Activated naive CD4-positive, alpha-beta T cell treated with anti-CD3 and anti-CD28 coated beads, Interleukin-2, amount 10 ng/mL, durations not matched to agents 7 days and 5 days (primary cell): ENCODE results near the gene ACVR1.
"Not testable (repeated sequence)": the region's sequence is repeated elsewhere in the genome, so short reads cannot be mapped to it uniquely, and the experiment has no call there.

Source experiments
- CTCF ChIA-PET: fragments of 350-600 bp; sonication (Branson Sonifier 250); formaldehyde crosslinking; loops from one replicate; lab custom pipeline; 2021; ENCODE audit warnings: antibody characterized with exemption; lab: Charles Lee
- DNase-seq: peaks from one replicate; pipeline ENCODE4 v3.0.0-alpha.2; 2020
- H3K27ac Mint-ChIP-seq: one replicate; pipeline ENCODE4 v1.8.0; 2021; ENCODE audit warnings: mild to moderate bottlenecking, moderate library complexity, mixed read lengths
- H3K27me3 Mint-ChIP-seq: one replicate; pipeline ENCODE4 v1.8.0; 2021; ENCODE audit warnings: mild to moderate bottlenecking, mixed read lengths
- H3K36me3 Mint-ChIP-seq: one replicate; pipeline ENCODE4 v1.8.0; 2021; ENCODE audit warnings: mixed read lengths
- H3K4me1 Mint-ChIP-seq: one replicate; pipeline ENCODE4 v1.8.0; 2021; ENCODE audit warnings: mixed read lengths
- H3K4me3 Mint-ChIP-seq: one replicate; pipeline ENCODE4 v1.8.0; 2021; ENCODE audit warnings: mild to moderate bottlenecking, moderate library complexity, mixed read lengths
- H3K9me3 Mint-ChIP-seq: one replicate; pipeline ENCODE4 v1.8.0; 2021; ENCODE audit warnings: mixed read lengths

Gene ACVR1

GRCh38 chr2:157839822-157840221 lies 36.3 kb downstream of the ACVR1 start:
- Mint-ChIP-seq H3K27ac (no peak overlapping the region), H3K36me3 (peaks cover 64% of the 10 kb centered on the region), H3K27me3 (no peaks in the 10 kb centered on the region), H3K9me3 (no peaks in the 10 kb centered on the region), H3K4me3 (no peak overlapping the region), H3K4me1 (peaks cover 38% of the 10 kb centered on the region)
- CTCF ChIA-PET: no interaction called here
- no peak for DNase-seq

- no peaks in the 10 kb centered on the region for H3K27me3 Mint-ChIP-seq
- H3K27ac Mint-ChIP-seq: no peak overlapping the region
- peaks cover 40% of the 10 kb centered on the region for H3K4me1 Mint-ChIP-seq
- H3K9me3 Mint-ChIP-seq: no peaks in the 10 kb centered on the region
- H3K36me3 Mint-ChIP-seq: peaks cover 65% of the 10 kb centered on the region
- H3K4me3 Mint-ChIP-seq: no peak overlapping the region
- CTCF ChIA-PET: interaction anchor here (1.7 kb wide), 1 partner anchor 37 kb away, joined by 6 read pairs; the partner anchor contains the start of gene ACVR1
- no peak for DNase-seq
These were observed 36.8 kb downstream of the ACVR1 start for GRCh38 chr2:157839162-157839801.

- Mint-ChIP-seq H3K4me3 (no peak overlapping the region), H3K36me3 (peaks cover 62% of the 10 kb centered on the region), H3K9me3 (no peaks in the 10 kb centered on the region), H3K27me3 (no peaks in the 10 kb centered on the region), H3K4me1 (peaks cover 40% of the 10 kb centered on the region), H3K27ac (peak overlapping the region; percentile 73)
- CTCF ChIA-PET: interaction anchor here (1.7 kb wide), 1 partner anchor 38 kb away, joined by 6 read pairs; the partner anchor contains the start of gene ACVR1
- peak; percentile 43 for DNase-seq
These were observed 37.5 kb downstream of the ACVR1 start for GRCh38 chr2:157838442-157839161.

GRCh38 chr2:157837851-157838441 lies 38.2 kb downstream of the ACVR1 start:
- Mint-ChIP-seq H3K36me3 (peaks cover 59% of the 10 kb centered on the region), H3K4me1 (peaks cover 40% of the 10 kb centered on the region), H3K9me3 (no peaks in the 10 kb centered on the region), H3K27ac (peak overlapping the region; percentile 58), H3K27me3 (no peaks in the 10 kb centered on the region), H3K4me3 (no peak overlapping the region)
- no peak for DNase-seq
- CTCF ChIA-PET: interaction anchor here (1.7 to 1.8 kb wide), 2 partner anchors 11 to 38 kb away, joined by 4 to 6 read pairs; partner anchors contain the start of gene ACVR1

- Mint-ChIP-seq H3K27ac (peak overlapping the region; percentile 8), H3K36me3 (peaks cover 56% of the 10 kb centered on the region), H3K4me1 (peaks cover 41% of the 10 kb centered on the region), H3K4me3 (no peak overlapping the region), H3K27me3 (no peaks in the 10 kb centered on the region), H3K9me3 (no peaks in the 10 kb centered on the region)
- CTCF ChIA-PET: interaction anchor here (0.9 to 1.8 kb wide), 2 partner anchors 9 to 65 kb away, joined by 4 read pairs; no protein-coding TSS in a partner anchor
- no peak for DNase-seq
These were observed 39.6 kb downstream of the ACVR1 start for GRCh38 chr2:157836531-157836930.

- H3K27ac Mint-ChIP-seq: no peak overlapping the region
- CTCF ChIA-PET: no interaction called here
- DNase-seq: no peak
- peaks cover 44% of the 10 kb centered on the region for H3K4me1 Mint-ChIP-seq
- H3K36me3 Mint-ChIP-seq: peaks cover 57% of the 10 kb centered on the region
- no peaks in the 10 kb centered on the region for H3K27me3 Mint-ChIP-seq
- H3K4me3 Mint-ChIP-seq: no peak overlapping the region
- H3K9me3 Mint-ChIP-seq: no peaks in the 10 kb centered on the region
These were observed 40.7 kb downstream of the ACVR1 start for GRCh38 chr2:157835425-157835824.

- H3K9me3 Mint-ChIP-seq: no peaks in the 10 kb centered on the region
- H3K27ac Mint-ChIP-seq: peak overlapping the region; percentile 42
- CTCF ChIA-PET: no interaction called here
- no peaks in the 10 kb centered on the region for H3K27me3 Mint-ChIP-seq
- H3K4me1 Mint-ChIP-seq: peaks cover 42% of the 10 kb centered on the region
- no peak overlapping the region for H3K4me3 Mint-ChIP-seq
- peaks cover 56% of the 10 kb centered on the region for H3K36me3 Mint-ChIP-seq
- no peak for DNase-seq
These were observed 41.1 kb downstream of the ACVR1 start for GRCh38 chr2:157835006-157835405.

- Mint-ChIP-seq H3K27ac (no peak overlapping the region), H3K27me3 (no peaks in the 10 kb centered on the region)
- CTCF ChIA-PET: interaction anchor here (1.2 kb wide), 1 partner anchor 9 kb away, joined by 3 read pairs; no protein-coding TSS in a partner anchor
These were observed 42.4 kb downstream of the ACVR1 start for GRCh38 chr2:157833721-157834120.

GRCh38 chr2:157831573-157832315 lies 44.4 kb downstream of the ACVR1 start:
- Mint-ChIP-seq H3K4me3 (no peak overlapping the region), H3K4me1 (peaks cover 16% of the 10 kb centered on the region), H3K36me3 (peaks cover 42% of the 10 kb centered on the region), H3K27ac (no peak overlapping the region), H3K27me3 (no peaks in the 10 kb centered on the region), H3K9me3 (no peaks in the 10 kb centered on the region)
- no peak for DNase-seq
- CTCF ChIA-PET: no interaction called here

More at GRCh38 chr2:157833721-157834120, 42.4 kb downstream of the ACVR1 start:
- Mint-ChIP-seq H3K36me3 (peaks cover 55% of the 10 kb centered on the region), H3K4me1 (peaks cover 34% of the 10 kb centered on the region), H3K9me3 (no peaks in the 10 kb centered on the region), H3K4me3 (no peak overlapping the region)
- DNase-seq: no peak

GRCh38 chr2:157830696-157831570 lies 45.2 kb downstream of the ACVR1 start:
- no peak overlapping the region for H3K27ac Mint-ChIP-seq
- H3K9me3 Mint-ChIP-seq: no peaks in the 10 kb centered on the region
- no peak for DNase-seq

GRCh38 chr2:157830266-157830665 lies 45.9 kb downstream of the ACVR1 start:
- CTCF ChIA-PET: no interaction called here
- Mint-ChIP-seq H3K36me3 (peaks cover 39% of the 10 kb centered on the region), H3K4me3 (no peak overlapping the region), H3K27ac (no peak overlapping the region), H3K4me1 (peaks cover 7% of the 10 kb centered on the region), H3K27me3 (no peaks in the 10 kb centered on the region), H3K9me3 (no peaks in the 10 kb centered on the region)
- DNase-seq: no peak

More at GRCh38 chr2:157830696-157831570, 45.2 kb downstream of the ACVR1 start:
- Mint-ChIP-seq H3K36me3 (peaks cover 36% of the 10 kb centered on the region), H3K4me3 (no peak overlapping the region), H3K27me3 (no peaks in the 10 kb centered on the region), H3K4me1 (peaks cover 8% of the 10 kb centered on the region)
- CTCF ChIA-PET: interaction anchor here (0.6 kb wide), 1 partner anchor 494 kb away, joined by 4 read pairs; no protein-coding TSS in a partner anchor

GRCh38 chr2:157827377-157827776 lies 48.8 kb downstream of the ACVR1 start:
- Mint-ChIP-seq H3K4me1 (peaks cover 9% of the 10 kb centered on the region), H3K27ac (peak overlapping the region; percentile 62), H3K4me3 (no peak overlapping the region), H3K9me3 (no peaks in the 10 kb centered on the region), H3K27me3 (no peaks in the 10 kb centered on the region), H3K36me3 (peaks cover 51% of the 10 kb centered on the region)
- CTCF ChIA-PET: interaction anchor here (1.6 kb wide), 1 partner anchor 9 kb away, joined by 4 read pairs; no protein-coding TSS in a partner anchor
- no peak for DNase-seq

- H3K4me1 Mint-ChIP-seq, H3K27ac Mint-ChIP-seq, H3K4me3 Mint-ChIP-seq, DNase-seq, H3K27me3 Mint-ChIP-seq, H3K9me3 Mint-ChIP-seq: not testable (repeated sequence)
- CTCF ChIA-PET: interaction anchor here (1.6 kb wide), 1 partner anchor 10 kb away, joined by 4 read pairs; no protein-coding TSS in a partner anchor
- H3K36me3 Mint-ChIP-seq: peaks cover 51% of the 10 kb centered on the region
These were observed 49.5 kb downstream of the ACVR1 start for GRCh38 chr2:157826644-157827043.
